B cell (primary cell): ENCODE measurements around the gene H6PD. TPM values are rescaled to one million over a fixed set of nuclear protein-coding genes. Genes with fewer than 3 reads are reported as not detected.

Experiments used
- ATAC-seq: fragments of 200-7000 bp; cut with Tn5 transposase; one replicate; pipeline ENCODE4 v1.10.0; 2021; ENCODE audit warnings: low read depth, mild to moderate bottlenecking, moderate number of reproducible peaks, moderate library complexity
- CTCF ChIA-PET: fragments of 350-600 bp; sonication (Branson Sonifier 250); formaldehyde crosslinking; loops from one replicate; lab custom pipeline; 2021; ENCODE audit warnings: antibody characterized with exemption, inconsistent platforms; lab: Charles Lee
- POLR2A ChIA-PET: fragments of 350-600 bp; sonication (Branson Sonifier 250); formaldehyde crosslinking; loops from one replicate; lab custom pipeline; 2021; ENCODE audit warnings: antibody characterized with exemption; lab: Charles Lee
- DNase-seq: peaks from one replicate; pipeline ENCODE4 v3.0.0; 2013
- H2AFZ ChIP-seq: 2 replicates; pipeline ENCODE4 v1.6.1; 2012; ENCODE audit warnings: mild to moderate bottlenecking, low read depth, low read length; ENCODE audit not compliant: insufficient read depth, poor library complexity, severe bottlenecking
- H3K27ac ChIP-seq, 2 donors: 1 replicate in 1 of 2; 2 replicates in 1 of 2; pipeline ENCODE4 v1.5.1; 2012 to 2013; ENCODE audit warnings: low read length in 2 of 2, mild to moderate bottlenecking in 2 of 2, moderate library complexity in 1 of 2
- H3K27me3 ChIP-seq, 4 experiments: fragments of 200-600 bp in 1 of 4; sonication (generic) in 1 of 4; replicated peaks in 1 of 4; 1 replicate in 2 of 4; 2 replicates in 2 of 4; pipeline versions ENCODE4 v1.6.1 to v1.7.0; 2013 to 2016; ENCODE audit warnings: low read length in 3 of 4, mild to moderate bottlenecking in 2 of 4, mixed read lengths in 1 of 4, moderate library complexity in 1 of 4; ENCODE audit not compliant: insufficient read depth in 4 of 4, control insufficient read depth in 3 of 4; ENCODE audit errors: control extremely low read depth in 1 of 4
- H3K36me3 ChIP-seq, 2 experiments: replicated peaks in 1 of 2; 1 replicate in 1 of 2; 2 replicates in 1 of 2; pipeline versions ENCODE4 v1.6.1 to v1.7.1; 2013; ENCODE audit warnings: low read length in 1 of 2; ENCODE audit not compliant: insufficient read depth in 2 of 2, control insufficient read depth in 1 of 2; ENCODE audit errors: control extremely low read depth in 1 of 2, extremely low read depth in 1 of 2
- H3K4me1 ChIP-seq, 2 donors: fragments of 200-600 bp in 1 of 2; sonication (generic) in 1 of 2; 1 replicate in 1 of 2; 2 replicates in 1 of 2; pipeline versions ENCODE4 v1.5.1 to v1.6.1; 2013 to 2017; ENCODE audit warnings: low read length in 2 of 2; ENCODE audit not compliant: control insufficient read depth in 2 of 2, insufficient read depth in 2 of 2
- H3K4me2 ChIP-seq: replicated peaks from 2 replicates; pipeline ENCODE3; 2012; ENCODE audit warnings: mild to moderate bottlenecking, low read depth, low read length; ENCODE audit not compliant: poor library complexity, severe bottlenecking
- H3K4me3 ChIP-seq, 5 experiments: fragments of 200-600 bp in 1 of 5; sonication (generic) in 1 of 5; 1 replicate in 3 of 5; 2 replicates in 2 of 5; pipeline versions ENCODE4 v1.5.1 to v1.7.0; 2011 to 2016; ENCODE audit warnings: low read length in 4 of 5, mild to moderate bottlenecking in 4 of 5, low read depth in 2 of 5, control low read depth in 1 of 5, moderate library complexity in 1 of 5; ENCODE audit not compliant: insufficient read depth in 1 of 5; ENCODE audit errors: control extremely low read depth in 1 of 5, extremely low read depth in 1 of 5
- H3K79me2 ChIP-seq: fragments of 200-600 bp; sonication (generic); one replicate; pipeline ENCODE4 v1.6.0; 2016; ENCODE audit warnings: low read length; ENCODE audit not compliant: control insufficient read depth, insufficient read depth
- H3K9ac ChIP-seq: fragments of 200-600 bp; sonication (generic); 2 replicates; pipeline ENCODE4 v1.6.1; 2017; ENCODE audit warnings: mild to moderate bottlenecking, low read length, moderate library complexity
- H3K9me3 ChIP-seq, 3 donors: one replicate each; pipeline versions ENCODE4 v1.6.1 to v1.7.1; 2013; ENCODE audit warnings: low read length in 2 of 3; ENCODE audit not compliant: control insufficient read depth in 2 of 3, insufficient read depth in 1 of 3; ENCODE audit errors: control extremely low read depth in 1 of 3
- H4K20me1 ChIP-seq: 2 replicates; pipeline ENCODE4 v1.6.0; 2012; ENCODE audit warnings: mild to moderate bottlenecking, low read length; ENCODE audit not compliant: insufficient read depth, control insufficient read depth, poor library complexity, severe bottlenecking
- H3K27ac Mint-ChIP-seq: one replicate; pipeline ENCODE4 v1.8.0; 2021; ENCODE audit warnings: mixed read lengths
- H3K27me3 Mint-ChIP-seq: one replicate; pipeline ENCODE4 v1.8.0; 2021; ENCODE audit warnings: mixed read lengths
- H3K4me1 Mint-ChIP-seq: one replicate; pipeline ENCODE4 v1.8.0; 2021; ENCODE audit warnings: mixed read lengths
- H3K4me3 Mint-ChIP-seq: one replicate; pipeline ENCODE4 v1.8.0; 2021; ENCODE audit warnings: mixed read lengths
- H3K9me3 Mint-ChIP-seq: one replicate; pipeline ENCODE4 v1.8.0; 2022; ENCODE audit warnings: mixed read lengths; ENCODE audit not compliant: insufficient read depth
- CTCF ChIP-seq: fragments of 200-600 bp; IDR thresholded peaks from one replicate; pipeline ENCODE4 v1.8.0; 2022; ENCODE audit warnings: antibody characterized with exemption, mild to moderate bottlenecking
- EZH2 ChIP-seq: IDR thresholded peaks from 2 replicates; pipeline ENCODE4 v1.6.1; 2012; ENCODE audit warnings: borderline replicate concordance, low read depth, mild to moderate bottlenecking, moderate library complexity, low read length; ENCODE audit not compliant: insufficient read depth, poor library complexity, severe bottlenecking
- WGBS: methylation state at CpG from one replicate; pipeline ENCODE4 v1.1.5; 2013; ENCODE audit warnings: missing lambda C conversion rate; ENCODE audit not compliant: insufficient coverage; 5-methylcytosine and 5-hydroxymethylcytosine counted together
- intact Hi-C: fragments of 100-400 bp; cut with micrococcal nuclease; formaldehyde crosslinking; loops from one replicate; pipeline ENCODE4 v1.10.0; 2022
- polyA plus RNA-seq: library from polyadenylated mRNA; depleted of rRNA; stranded (reverse); fragments of >200 nt; gene quantifications from 2 replicates; pipeline ENCODE4 v1.2.3, GENCODE V29; 2012
- total RNA-seq, 2 donors: library from RNA; stranded (reverse); fragments of 120-200 nt in 1 of 2; gene quantifications; 1 replicate in 1 of 2; 2 replicates in 1 of 2; pipeline versions ENCODE4 v1.2.3 to v1.2.4, GENCODE V29; 2013 to 2022

Gene H6PD
- total and polyA plus RNA-seq, 2 donors (not counting 1 experiment from before 2014, with no cell fraction given), result 11.3 to 30.2 TPM

- TF ChIP-seq CTCF (no peak), EZH2 (no peak)
- H3K4me3 Mint-ChIP-seq, result no peak overlapping the region
- no peak overlapping the region for H3K27ac Mint-ChIP-seq
- Histone ChIP-seq H3K27me3 (no peaks in the 10 kb centered on the region), H3K4me2 (no peak overlapping the region), H3K79me2 (peaks cover 36% of the 10 kb centered on the region), H3K9me3 (no peaks in the 10 kb centered on the region), H3K27ac (no peak overlapping the region), H3K36me3 (peaks cover 5 to 39% of the 10 kb centered on the region in 2 experiments), H3K9ac (no peak overlapping the region), H3K4me1 (peaks cover 20 to 31% of the 10 kb centered on the region in 2 donors), H3K4me3 (no peak overlapping the region), H2AFZ (no peak overlapping the region), H4K20me1 (peaks cover 55% of the 10 kb centered on the region)
- ChIA-PET CTCF (no interaction called here), POLR2A (no interaction called here)
- intact Hi-C loops, result no loop called here
- no peak for DNase-seq
- no peaks in the 10 kb centered on the region for H3K27me3 Mint-ChIP-seq
- ATAC-seq, result no peak
- 93% methylated on average over 6 of the region's 10 CpGs for WGBS
- H3K9me3 Mint-ChIP-seq, result no peaks in the 10 kb centered on the region
- H3K4me1 Mint-ChIP-seq, result peaks cover 37% of the 10 kb centered on the region
These were observed 7.9 kb downstream of the H6PD start for GRCh38 chr1:9242338-9242969.

DNA sequence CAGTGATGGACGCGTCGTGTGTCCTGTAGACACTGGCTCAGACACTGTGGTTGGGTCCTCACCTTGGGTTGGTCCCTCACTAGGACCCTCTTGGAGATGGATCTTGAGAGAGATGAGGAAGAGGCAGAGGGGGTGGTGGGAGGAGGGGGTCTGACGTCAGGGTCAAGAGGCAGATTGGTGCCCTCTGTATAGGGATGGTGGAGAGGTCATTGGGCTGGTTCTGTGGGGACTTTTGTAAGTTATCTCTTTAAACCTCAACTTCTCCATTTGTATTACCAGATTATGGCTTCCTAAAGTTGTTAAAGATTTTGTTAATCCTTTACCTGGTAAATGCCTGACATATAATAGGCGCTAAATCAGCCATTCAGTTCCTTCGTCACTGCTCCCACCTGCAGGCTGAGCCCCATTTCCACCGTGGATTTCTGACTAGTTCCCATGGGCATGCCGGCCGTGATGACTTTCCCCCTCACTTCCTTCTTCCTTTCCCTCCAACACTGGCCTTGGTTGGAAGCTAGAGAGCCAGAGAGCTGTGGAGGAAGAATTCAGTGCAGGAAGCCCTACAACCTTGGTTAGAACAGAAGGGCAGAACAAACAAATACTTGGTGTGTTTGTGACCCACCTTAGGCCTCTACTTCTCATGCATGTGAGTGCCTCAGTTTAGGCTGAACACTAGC is 8.6 kb downstream of the H6PD start:
- Histone ChIP-seq H3K4me1 (peaks cover 20 to 28% of the 10 kb centered on the region in 2 donors), H3K4me2 (no peak overlapping the region), H3K9me3 (no peaks in the 10 kb centered on the region), H3K79me2 (peaks cover 38% of the 10 kb centered on the region), H3K36me3 (peaks cover 5 to 37% of the 10 kb centered on the region in 2 experiments), H3K4me3 (no peak overlapping the region), H3K27ac (no peak overlapping the region), H3K9ac (no peak overlapping the region), H2AFZ (no peak overlapping the region), H4K20me1 (peaks cover 57% of the 10 kb centered on the region), H3K27me3 (no peaks in the 10 kb centered on the region)
- ATAC-seq (no peak), DNase-seq (no peak)
- Mint-ChIP-seq H3K4me1 (peaks cover 30% of the 10 kb centered on the region), H3K27me3 (no peaks in the 10 kb centered on the region), H3K27ac (no peak overlapping the region), H3K4me3 (no peak overlapping the region), H3K9me3 (no peaks in the 10 kb centered on the region)
- intact Hi-C loops, result no loop called here
- TF ChIP-seq CTCF, result no peak
- no peak for TF ChIP-seq EZH2
- 90% methylated on average over 6 of the region's 9 CpGs for WGBS
- POLR2A ChIA-PET, result interaction anchor here (0.5 to 0.6 kb wide), 2 partner anchors 41 to 215 kb away, joined by 3 to 7 read pairs; no protein-coding TSS in a partner anchor
- CTCF ChIA-PET, result interaction anchor here (0.6 to 1.0 kb wide), 2 partner anchors 133 to 175 kb away, joined by 3 to 4 read pairs; no protein-coding TSS in a partner anchor
